HG03378 (cell line): ENCODE measurements around the gene LRRC8D.
"Not testable (repeated sequence)": the region's sequence is repeated elsewhere in the genome, so short reads cannot be mapped to it uniquely, and the experiment has no call there.

ENCODE experiments used
- ATAC-seq: cut with Tn5 transposase; IDR thresholded peaks from one replicate; pipeline ENCODE4 v1.9.1; 2021; ENCODE audit warnings: mild to moderate bottlenecking, moderate library complexity; ENCODE audit not compliant: unreplicated experiment

Gene LRRC8D

GRCh38 chr1:89982846-89983245 is 162.0 kb downstream of the LRRC8D start:
- not testable (repeated sequence) for ATAC-seq

GRCh38 chr1:89984564-89985116 is 163.8 kb downstream of the LRRC8D start:
- ATAC-seq, result not testable (repeated sequence)

GRCh38 chr1:89986020-89986419 is 165.2 kb downstream of the LRRC8D start:
- no peak for ATAC-seq
